Left lung (tissue), 10 donors: ENCODE data around the gene SRSF12. TPM values are rescaled to one million over a fixed set of nuclear protein-coding genes. Genes with fewer than 3 reads are reported as not detected.

Experiments
- ATAC-seq: fragments of 200-7000 bp; cut with Tn5 transposase; one replicate; pipeline ENCODE4 v1.9.1; 2020; ENCODE audit warnings: moderate library complexity
- DNase-seq, 4 donors: peaks; one replicate each; pipeline ENCODE4 v3.0.0-alpha.2; 2013 to 2020
- H3K27ac ChIP-seq, 2 donors: fragments of 200-600 bp; sonication (generic) in 1 of 2; one replicate each; pipeline versions ENCODE4 v1.5.0 to v1.8.0; 2020 to 2021
- H3K27me3 ChIP-seq, 2 donors: fragments of 200-600 bp; sonication (generic) in 1 of 2; one replicate each; pipeline versions ENCODE4 v1.5.0 to v1.8.0; 2020 to 2021
- H3K36me3 ChIP-seq, 2 donors: fragments of 200-600 bp; sonication (generic) in 1 of 2; one replicate each; pipeline versions ENCODE4 v1.5.0 to v1.8.0; 2020 to 2021
- H3K4me1 ChIP-seq, 2 donors: fragments of 200-600 bp; one replicate each; pipeline ENCODE4 v1.8.0; 2021
- H3K4me3 ChIP-seq, 2 donors: fragments of 200-600 bp; sonication (generic) in 1 of 2; one replicate each; pipeline versions ENCODE4 v1.5.0 to v1.8.0; 2020 to 2021; ENCODE audit warnings: mild to moderate bottlenecking in 1 of 2
- H3K9me3 ChIP-seq, 2 donors: fragments of 200-600 bp; sonication (generic) in 1 of 2; one replicate each; pipeline versions ENCODE4 v1.5.0 to v1.8.0; 2020 to 2021
- CTCF ChIP-seq, 2 donors: fragments of 200-600 bp; sonication (generic) in 1 of 2; IDR thresholded peaks; one replicate each; pipeline versions ENCODE4 v1.5.0 to v1.8.0; 2021; ENCODE audit warnings: antibody characterized with exemption in 2 of 2
- intact Hi-C, 2 donors: fragments of 100-400 bp; cut with DNase I; formaldehyde crosslinking; loops; one replicate each; pipeline versions ENCODE4 v1.11.2 to v1.14.2; 2022
- polyA plus RNA-seq, 6 donors: library from polyadenylated mRNA; unstranded; fragments of 120-200 nt; gene quantifications; one replicate each; pipeline ENCODE4 v1.2.1, GENCODE V29; 2013; ENCODE audit not compliant: insufficient read length in 6 of 6
- total RNA-seq, 2 donors: library from RNA; stranded (reverse); fragmentation: NEBNext Ultra II Directional; extraction: Animal tissue kit (Norgen Biotek cat#: 25700); gene quantifications; one replicate each; pipeline ENCODE4 v1.2.1, GENCODE V29; 2021
- donor health status: DM: no; HTN: yes; CAD: no.
- donor health status: DM: no; HTN: no; CAD: no.

The SRSF12 gene
- total and polyA plus RNA-seq, 8 donors: 0.63 to 12.5 (median 9.6) TPM

GRCh38 chr6:89085409-89086205 lies 32.3 kb downstream of the SRSF12 start:
- no peak overlapping the region for H3K4me3 ChIP-seq
- ATAC-seq (no peak), DNase-seq (no peak)
- H3K27ac ChIP-seq: peak overlapping the region in 1 of 2 donors; percentile 37
- H3K27me3 ChIP-seq: no peaks in the 10 kb centered on the region
- peaks cover 0 to 36% of the 10 kb centered on the region in 2 donors for H3K36me3 ChIP-seq
- H3K9me3 ChIP-seq: no peaks in the 10 kb centered on the region
- intact Hi-C loops: no loop called here
- no peak for TF ChIP-seq CTCF (IDR thresholded peaks at IDR 0.05)
- H3K4me1 ChIP-seq: peaks cover 0 to 77% of the 10 kb centered on the region in 2 donors

- no peak for TF ChIP-seq CTCF (IDR thresholded peaks at IDR 0.05)
- Histone ChIP-seq H3K27me3 (no peaks in the 10 kb centered on the region), H3K36me3 (peaks cover 0 to 36% of the 10 kb centered on the region in 2 donors), H3K27ac (peak overlapping the region in 1 of 2 donors; percentile 37), H3K9me3 (no peaks in the 10 kb centered on the region), H3K4me1 (peaks cover 0 to 75% of the 10 kb centered on the region in 2 donors), H3K4me3 (no peak overlapping the region)
- no peak for DNase-seq
- intact Hi-C loops: no loop called here
- no peak for ATAC-seq
These were observed 32.9 kb downstream of the SRSF12 start for GRCh38 chr6:89084954-89085353.

GRCh38 chr6:89084542-89084941 lies 33.3 kb downstream of the SRSF12 start:
- Histone ChIP-seq H3K4me1 (peaks cover 0 to 71% of the 10 kb centered on the region in 2 donors), H3K9me3 (no peaks in the 10 kb centered on the region), H3K4me3 (peak overlapping the region in 1 of 2 donors; percentile 98), H3K36me3 (peaks cover 0 to 36% of the 10 kb centered on the region in 2 donors), H3K27ac (peak overlapping the region in 1 of 2 donors; percentile 37), H3K27me3 (no peaks in the 10 kb centered on the region)
- no peak for TF ChIP-seq CTCF (IDR thresholded peaks at IDR 0.05)
- ATAC-seq: no peak
- intact Hi-C loops: no loop called here
- no peak for DNase-seq

GRCh38 chr6:89082486-89082891 lies 35.4 kb downstream of the SRSF12 start:
- Histone ChIP-seq H3K9me3 (no peaks in the 10 kb centered on the region), H3K4me1 (peaks cover 0 to 60% of the 10 kb centered on the region in 2 donors), H3K27me3 (no peaks in the 10 kb centered on the region), H3K27ac (peak overlapping the region; percentile 100), H3K4me3 (peak overlapping the region; percentile 84 to 98), H3K36me3 (peaks cover 0 to 36% of the 10 kb centered on the region in 2 donors)
- no peak for ATAC-seq
- no peak for TF ChIP-seq CTCF (IDR thresholded peaks at IDR 0.05)
- DNase-seq: peak in 1 of 4 donors; percentile 53
- intact Hi-C loops: no loop called here
